NCI-H1105 treated with DMSO at 0.1 percent for 48 hours (cell line): ENCODE measurements around the gene BRWD1.
"Not testable (repeated sequence)": the region's sequence is repeated elsewhere in the genome, so short reads cannot be mapped to it uniquely, and the experiment has no call there.

Experiments
- DNase-seq: peaks from one replicate; lab custom pipeline; 2025; lab: John Stamatoyannopoulos, UW

The BRWD1 gene

GRCh38 chr21:39173716-39174680 lies 139.4 kb downstream of the BRWD1 start:
- DNase-seq = no peak

DNA sequence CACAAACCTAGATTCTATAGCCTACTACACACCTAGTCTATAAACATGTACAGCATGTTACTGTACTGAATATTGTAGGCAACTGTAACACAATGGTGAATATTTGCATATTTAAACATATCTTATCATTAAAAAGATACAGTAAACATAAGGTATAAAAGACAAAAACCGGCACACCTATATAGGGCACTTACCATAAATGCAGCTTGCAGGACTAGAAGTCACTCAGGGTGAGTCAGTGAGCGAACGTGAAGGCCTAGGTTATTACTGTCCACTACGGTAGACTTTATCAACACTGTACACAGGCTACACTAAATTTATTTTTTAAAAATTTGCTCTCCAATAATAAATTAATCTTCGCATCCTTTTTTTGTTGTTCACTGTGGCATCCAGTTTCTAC lies 143.5 kb downstream of the BRWD1 start:
- DNase-seq = no peak

- DNase-seq = no peak
Observed at GRCh38 chr21:39168800-39169199, 144.6 kb downstream of the BRWD1 start.

GRCh38 chr21:39164523-39164922 lies 148.9 kb downstream of the BRWD1 start:
- no peak for DNase-seq

DNA sequence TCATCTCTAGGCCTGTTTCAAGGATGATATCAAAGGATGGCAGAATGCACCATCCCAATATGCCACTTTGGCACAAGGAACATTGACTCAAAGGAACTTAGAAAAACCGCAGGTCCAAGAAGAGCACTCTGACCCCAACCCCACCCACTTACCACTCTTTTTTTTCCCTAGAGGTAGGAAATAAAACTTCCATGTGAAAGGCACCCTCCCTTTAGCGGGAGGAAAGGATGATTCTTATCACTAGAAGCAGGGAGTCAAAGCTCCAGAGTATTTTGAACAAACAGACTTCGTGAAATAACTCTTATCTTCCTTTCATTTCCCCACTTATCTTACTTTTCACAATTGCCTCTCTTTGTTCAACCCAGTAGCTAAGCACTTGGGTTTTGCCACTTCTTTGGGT lies 152.4 kb downstream of the BRWD1 start:
- DNase-seq = no peak

- no peak for DNase-seq
Observed at GRCh38 chr21:39159342-39160063, 153.9 kb downstream of the BRWD1 start.

GRCh38 chr21:39157241-39157640 lies 156.2 kb downstream of the BRWD1 start:
- DNase-seq = not testable (repeated sequence)

DNA sequence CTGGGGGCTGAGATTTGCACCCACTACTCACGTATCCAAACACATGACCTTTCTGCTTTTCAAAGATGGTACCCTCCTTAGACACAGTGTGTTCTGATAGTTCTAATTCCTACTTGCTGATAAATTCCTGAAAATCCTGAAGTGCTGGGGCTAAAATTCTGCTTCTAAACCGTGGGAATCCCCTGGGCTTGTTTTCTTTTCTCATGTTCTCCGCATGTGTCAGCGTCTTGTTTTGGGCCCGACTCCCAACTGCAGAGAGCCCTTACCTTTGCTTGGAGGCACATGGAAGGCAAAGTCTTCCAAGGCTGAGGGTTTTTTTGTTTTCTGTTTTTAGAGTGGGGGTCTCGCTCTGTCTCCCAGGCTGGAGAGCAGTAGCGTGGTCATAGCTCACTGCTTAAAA lies 157.4 kb downstream of the BRWD1 start:
- DNase-seq = no peak

- no peak for DNase-seq
Observed at GRCh38 chr21:39155578-39155977, 157.9 kb downstream of the BRWD1 start.

- DNase-seq = no peak
Observed at GRCh38 chr21:39153842-39154241, 159.6 kb downstream of the BRWD1 start.

DNA sequence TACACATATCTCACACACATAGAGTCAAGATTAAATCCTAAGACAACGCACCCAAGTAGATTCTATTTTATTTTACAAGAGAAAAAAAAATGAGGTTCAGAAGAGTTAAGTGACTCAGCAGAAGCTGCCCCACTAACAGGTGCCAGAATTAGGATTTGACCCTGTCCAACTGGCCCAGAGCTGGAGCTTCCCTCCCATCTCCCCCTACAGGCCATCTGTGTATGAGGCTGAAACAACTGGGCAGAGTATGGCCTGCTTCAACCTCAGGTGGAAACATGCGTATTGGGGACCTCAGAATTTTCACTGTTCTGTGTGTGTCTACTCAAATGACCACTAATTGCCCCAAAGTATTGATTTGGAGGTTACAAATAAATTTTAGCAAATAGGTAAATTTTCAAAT lies 160.1 kb downstream of the BRWD1 start:
- no peak for DNase-seq

DNA sequence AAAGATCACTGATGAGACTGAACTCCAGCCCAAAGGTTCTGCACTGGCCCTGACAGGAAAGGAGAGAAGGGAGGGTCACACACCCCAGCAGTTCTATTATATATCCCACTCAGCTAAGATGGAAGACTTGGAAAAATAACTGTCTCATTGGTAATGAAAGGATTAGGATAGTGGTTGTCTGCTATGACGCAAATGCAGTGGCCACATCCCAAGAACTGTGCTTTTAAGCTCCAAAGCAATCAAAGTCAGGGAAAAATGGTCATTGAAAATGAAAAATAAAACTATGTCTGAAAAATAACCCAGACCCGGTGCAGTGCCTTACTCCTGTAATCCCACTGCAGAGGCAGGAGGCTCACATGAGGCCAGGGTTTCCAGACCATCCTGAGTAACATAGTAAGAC lies 161.2 kb downstream of the BRWD1 start:
- no peak for DNase-seq

DNA sequence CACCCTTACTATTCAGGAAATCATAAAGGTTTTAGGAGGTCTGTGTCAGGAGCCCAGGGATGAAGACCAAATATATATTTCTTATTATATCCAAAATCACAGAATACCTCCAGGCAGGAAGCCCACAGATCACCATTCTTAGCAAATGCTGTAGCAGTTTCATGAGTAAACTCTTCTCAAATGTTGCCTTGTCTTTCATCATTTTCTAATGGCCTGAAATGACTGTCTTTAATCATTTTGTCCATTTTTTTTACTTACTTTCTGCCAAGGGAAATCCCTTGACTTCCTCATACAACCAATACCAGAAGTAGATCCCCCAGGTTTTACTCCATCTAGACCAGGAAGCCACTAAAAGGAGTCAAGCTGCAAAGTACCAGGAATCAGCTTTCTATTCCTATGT lies 162.6 kb downstream of the BRWD1 start:
- no peak for DNase-seq

DNA sequence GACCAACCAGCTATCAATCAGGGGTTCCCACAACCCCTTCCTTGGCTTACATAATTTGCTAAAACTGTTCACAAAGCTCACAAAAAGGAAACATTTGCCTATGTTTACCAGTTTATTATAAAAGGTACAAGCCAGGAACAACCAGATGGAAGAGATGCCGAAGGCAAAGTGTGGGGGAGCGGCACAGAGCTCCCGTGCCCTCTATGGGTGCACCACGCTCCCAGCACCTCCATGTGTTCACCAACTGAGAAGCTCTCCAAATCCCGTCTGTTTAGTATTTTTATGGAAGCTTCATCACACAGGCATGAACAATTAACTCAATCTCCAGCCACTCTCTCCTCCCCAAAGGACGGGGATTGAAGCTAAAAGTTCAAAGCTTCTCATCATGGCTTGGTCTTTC lies 163.1 kb downstream of the BRWD1 start:
- no peak for DNase-seq

DNA sequence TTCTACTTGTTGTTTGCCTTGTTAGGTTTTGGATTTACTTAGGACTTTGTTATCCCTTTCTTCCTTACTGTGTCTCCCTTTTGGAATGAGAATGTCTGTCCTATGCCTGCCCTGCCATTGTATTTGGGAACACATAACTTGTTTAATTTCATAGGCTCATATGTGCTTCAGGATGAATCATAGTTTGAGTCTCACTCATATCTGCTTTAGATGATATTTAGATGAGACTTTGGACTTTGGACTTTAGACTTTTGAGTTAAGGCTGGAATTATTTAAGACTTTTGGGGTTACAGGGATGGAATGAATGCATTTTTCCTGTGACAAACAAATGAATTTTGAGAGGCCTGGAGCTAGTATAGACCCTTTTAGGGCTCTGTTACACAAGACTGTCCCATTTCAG lies 163.6 kb downstream of the BRWD1 start:
- DNase-seq = no peak

DNA sequence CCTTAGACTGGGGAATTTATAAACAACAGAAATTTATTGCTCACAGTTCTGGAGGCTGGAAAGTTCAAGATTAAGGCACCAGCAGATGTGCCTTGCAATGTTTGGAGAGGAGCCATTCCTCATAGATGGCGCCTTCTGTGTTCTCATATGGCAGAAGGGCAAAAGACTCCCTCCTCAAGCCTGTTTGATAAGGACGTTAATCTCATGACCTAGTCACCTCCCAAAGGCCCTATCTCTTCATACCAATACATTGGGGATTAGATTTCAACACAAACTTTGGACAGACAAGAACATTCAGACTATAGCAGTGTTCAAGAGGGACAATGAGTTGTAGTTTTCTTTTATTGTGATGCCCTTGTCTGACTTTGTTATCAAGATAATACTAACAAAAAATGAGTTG lies 164.5 kb downstream of the BRWD1 start:
- no peak for DNase-seq

- DNase-seq = no peak
Observed at GRCh38 chr21:39144191-39144590, 169.2 kb downstream of the BRWD1 start.

GRCh38 chr21:39142972-39143371 lies 170.5 kb downstream of the BRWD1 start:
- no peak for DNase-seq

- no peak for DNase-seq
Observed at GRCh38 chr21:39141502-39141901, 171.9 kb downstream of the BRWD1 start.

- no peak for DNase-seq
Observed at GRCh38 chr21:39137248-39138178, 175.9 kb downstream of the BRWD1 start.

GRCh38 chr21:39136711-39137110 lies 176.7 kb downstream of the BRWD1 start:
- no peak for DNase-seq

- DNase-seq = peak; percentile 41
Observed at GRCh38 chr21:39136138-39136537, 177.3 kb downstream of the BRWD1 start.
